Umbilical cord (tissue), 1 donor: Measurements from ENCODE around the gene FHL3. TPM values are rescaled to one million over a fixed set of nuclear protein-coding genes. Genes with fewer than 3 reads are reported as not detected.

ENCODE experiments used
- total RNA-seq: library from RNA; depleted of rRNA; stranded (reverse); fragments of >200 nt; gene quantifications from one replicate; pipeline ENCODE4 v1.2.3, GENCODE V29; 2014; ENCODE audit warnings: low replicate concordance; ENCODE audit not compliant: insufficient read depth

The FHL3 gene
- total RNA-seq, 1 donor from 2014 or later: 25.0 TPM

Other genes with a start within 250 kb of the FHL3 start
- 21.2 TPM for gene EPHA10, start 240.4 kb downstream of the FHL3 start, total RNA-seq
- gene MANEAL, start 211.7 kb downstream of the FHL3 start, total RNA-seq: 1.7 TPM
- gene C1orf122, start 197.7 kb downstream of the FHL3 start, total RNA-seq: 18.8 TPM
- gene YRDC, start 197.3 kb downstream of the FHL3 start, total RNA-seq: 3.1 TPM
- gene MTF1, start 145.9 kb downstream of the FHL3 start, total RNA-seq: 5.3 TPM
- gene INPP5B, start 58.5 kb downstream of the FHL3 start, total RNA-seq: 34.7 TPM
- 30.3 TPM for gene SF3A3, start 15.5 kb downstream of the FHL3 start, total RNA-seq
- 49.4 TPM for gene UTP11, start 7.2 kb upstream of the FHL3 start, total RNA-seq
- gene POU3F1, start 41.3 kb upstream of the FHL3 start, total RNA-seq: not detected